HG02642 (cell line): Measurements from ENCODE around the gene BCDIN3D.
"Not testable (repeated sequence)": the region's sequence is repeated elsewhere in the genome, so short reads cannot be mapped to it uniquely, and the experiment has no call there.

Experiments used
- ATAC-seq: cut with Tn5 transposase; IDR thresholded peaks from one replicate; pipeline ENCODE4 v1.9.1; 2021; ENCODE audit warnings: mild to moderate bottlenecking; ENCODE audit not compliant: unreplicated experiment, poor library complexity

The BCDIN3D gene, protein sequence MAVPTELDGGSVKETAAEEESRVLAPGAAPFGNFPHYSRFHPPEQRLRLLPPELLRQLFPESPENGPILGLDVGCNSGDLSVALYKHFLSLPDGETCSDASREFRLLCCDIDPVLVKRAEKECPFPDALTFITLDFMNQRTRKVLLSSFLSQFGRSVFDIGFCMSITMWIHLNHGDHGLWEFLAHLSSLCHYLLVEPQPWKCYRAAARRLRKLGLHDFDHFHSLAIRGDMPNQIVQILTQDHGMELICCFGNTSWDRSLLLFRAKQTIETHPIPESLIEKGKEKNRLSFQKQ

DNA sequence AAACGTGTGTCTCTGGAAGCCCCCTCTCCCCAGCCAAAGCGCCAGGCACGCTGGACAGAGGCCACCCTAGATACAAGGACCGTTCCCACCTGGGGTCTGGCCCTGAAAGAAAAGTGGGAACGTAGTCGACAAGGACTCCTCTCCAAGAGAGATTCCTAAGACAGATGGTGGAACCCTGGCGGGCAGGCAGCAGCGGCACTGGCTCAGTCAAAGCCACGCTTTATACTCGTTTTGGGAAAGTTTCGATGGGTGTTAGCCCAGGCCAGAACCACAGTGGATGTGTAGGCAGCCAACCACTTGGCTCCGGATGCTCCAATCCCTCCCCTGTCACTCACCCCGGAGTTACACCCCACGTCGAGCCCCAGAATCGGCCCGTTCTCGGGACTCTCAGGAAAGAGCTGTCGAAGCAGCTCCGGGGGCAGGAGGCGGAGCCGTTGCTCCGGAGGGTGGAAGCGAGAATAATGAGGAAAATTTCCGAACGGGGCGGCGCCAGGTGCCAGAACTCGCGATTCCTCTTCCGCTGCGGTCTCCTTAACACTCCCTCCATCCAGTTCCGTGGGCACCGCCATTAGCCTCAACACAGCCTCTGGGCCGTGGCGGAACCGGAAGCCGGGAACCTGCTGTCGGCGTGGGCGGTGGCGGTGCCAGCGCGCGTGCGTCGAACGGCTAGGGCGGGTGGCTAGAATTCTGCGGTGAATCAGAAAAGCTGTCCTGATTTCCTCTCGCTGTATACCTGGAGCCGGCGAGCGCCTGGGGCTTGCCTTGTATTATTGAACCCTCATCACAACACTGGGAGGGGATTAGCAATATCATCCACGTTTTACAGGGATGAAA, at the start of gene BCDIN3D:
TSS of gene BCDIN3D (minus strand) at position 588 of the 834 bp plus-strand sequence. CDS start at position 569, 19 bp downstream.
- peak; percentile 91 for ATAC-seq

DNA sequence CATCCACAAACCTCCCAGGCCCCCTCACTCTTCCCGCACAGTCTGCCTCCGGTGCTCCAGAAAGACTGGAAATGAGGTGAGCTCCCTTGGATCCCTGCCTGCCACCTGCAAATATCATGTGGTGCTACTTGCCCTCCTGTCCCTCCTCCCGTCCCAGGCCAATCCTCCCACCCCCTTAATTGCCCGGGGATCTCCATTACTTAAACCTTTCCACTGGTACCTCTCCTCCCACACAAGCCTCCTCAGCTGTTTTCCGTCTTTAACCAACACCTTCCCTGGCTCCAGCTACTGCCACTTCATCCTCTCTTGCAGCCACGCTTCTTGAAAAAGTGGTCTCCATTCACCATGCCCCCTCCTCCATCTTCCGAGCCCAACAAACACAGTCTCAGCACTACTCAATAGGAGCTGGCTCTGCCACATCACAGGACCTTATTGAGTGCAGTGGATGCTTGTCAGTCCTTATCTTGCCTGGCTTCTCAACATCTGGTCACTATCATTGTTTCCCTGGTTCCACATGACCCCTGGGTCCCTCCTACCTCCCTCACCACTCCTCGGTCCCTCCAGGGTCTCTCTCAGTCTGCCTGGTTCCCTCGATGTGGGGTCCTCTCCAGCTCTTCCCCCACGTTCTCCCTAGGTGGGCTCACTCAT, 49.3 kb upstream of the BCDIN3D start:
- no peak for ATAC-seq

DNA sequence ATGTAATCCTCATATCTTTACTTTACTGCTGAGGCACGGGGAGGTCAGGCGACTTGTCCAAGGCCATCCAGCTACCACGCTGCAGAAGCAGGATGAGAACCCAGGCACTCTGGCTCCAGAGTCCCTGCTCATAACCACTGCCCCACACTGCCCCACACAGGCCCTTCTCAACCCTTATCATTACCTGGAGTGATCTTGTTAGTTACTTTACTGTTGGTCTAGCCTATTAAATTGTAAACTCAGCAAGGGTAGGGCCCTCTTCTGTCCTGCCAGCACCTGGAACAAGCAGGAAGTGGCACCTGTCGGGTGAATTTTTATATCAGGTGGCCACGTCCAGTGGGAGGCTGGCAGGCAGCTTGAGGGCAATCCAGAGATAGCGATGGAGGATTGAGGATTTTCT, 48.6 kb upstream of the BCDIN3D start:
- no peak for ATAC-seq

DNA sequence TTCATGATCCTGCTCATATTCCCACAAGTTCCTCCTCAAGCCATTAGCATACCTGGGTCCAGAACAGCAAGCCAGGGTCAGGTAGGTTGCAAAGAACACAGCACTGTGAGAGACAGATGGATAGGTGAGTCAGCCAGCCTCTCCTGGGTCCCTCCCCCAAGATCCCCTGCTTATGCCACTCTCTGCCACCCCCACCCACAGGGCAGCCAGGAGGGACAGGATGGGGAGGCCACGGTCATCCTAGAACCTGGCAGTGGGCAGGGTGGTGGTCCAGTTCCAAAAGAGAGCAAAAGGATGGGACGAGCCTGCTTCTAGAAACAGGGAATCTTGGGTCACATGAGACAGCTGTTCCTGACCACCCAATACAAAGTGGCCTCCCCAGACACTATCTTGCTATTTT, 48.1 kb upstream of the BCDIN3D start:
- no peak for ATAC-seq

DNA sequence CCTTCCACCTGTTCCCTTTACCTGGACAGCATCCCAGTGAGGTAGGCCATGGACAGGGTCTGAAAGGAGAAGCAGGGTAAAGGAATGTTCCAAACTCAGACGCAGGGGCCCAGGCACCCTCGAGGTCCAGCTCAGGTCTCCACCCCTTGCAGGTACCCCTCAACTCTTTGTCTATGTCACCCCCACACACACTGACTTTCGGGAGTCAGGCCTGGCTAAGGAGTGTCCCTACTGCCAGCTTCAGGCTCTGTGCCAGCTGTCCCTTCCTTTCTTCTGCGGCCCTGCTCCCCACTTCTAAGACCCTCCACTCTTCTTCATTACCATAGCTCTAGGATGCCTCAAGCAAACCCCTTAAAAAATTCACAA, 47.2 kb upstream of the BCDIN3D start:
- ATAC-seq = no peak

DNA sequence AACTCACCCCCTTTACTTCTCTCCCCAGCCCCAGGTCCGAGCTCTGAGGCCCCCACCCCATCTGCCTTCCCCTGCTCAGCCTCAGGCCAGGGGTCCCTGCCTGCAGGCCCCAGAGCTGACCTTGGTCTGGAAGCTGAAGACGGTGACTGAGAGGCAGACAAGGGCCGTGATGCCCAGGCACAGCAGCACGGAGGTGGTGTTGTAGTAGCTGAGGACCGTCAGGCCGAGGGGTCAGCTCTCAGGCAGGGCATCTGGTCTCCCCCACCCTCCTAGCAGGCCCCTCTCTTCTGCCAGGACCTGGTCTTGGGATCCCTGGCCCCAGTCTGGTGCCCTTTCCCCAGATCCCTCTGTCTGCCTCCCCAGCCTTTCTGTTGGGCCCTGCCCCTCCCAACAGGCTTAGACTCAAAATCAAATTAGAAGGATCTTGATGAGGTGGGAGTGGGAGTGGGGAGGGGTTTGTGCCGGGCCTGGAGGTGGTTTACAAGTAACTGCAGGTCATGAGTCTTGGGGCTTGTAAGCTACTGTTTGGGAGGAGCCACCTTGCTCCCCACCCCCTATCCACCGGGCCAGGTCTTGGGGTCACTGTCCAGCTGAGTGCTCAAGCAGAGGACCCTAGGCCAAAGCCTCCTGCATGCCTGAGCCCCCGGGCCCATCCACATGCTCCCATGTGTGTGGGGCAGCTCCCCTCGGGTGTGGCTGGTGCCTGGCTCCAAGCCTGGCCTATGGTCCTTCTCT, 46.6 kb upstream of the BCDIN3D start:
- ATAC-seq = no peak

DNA sequence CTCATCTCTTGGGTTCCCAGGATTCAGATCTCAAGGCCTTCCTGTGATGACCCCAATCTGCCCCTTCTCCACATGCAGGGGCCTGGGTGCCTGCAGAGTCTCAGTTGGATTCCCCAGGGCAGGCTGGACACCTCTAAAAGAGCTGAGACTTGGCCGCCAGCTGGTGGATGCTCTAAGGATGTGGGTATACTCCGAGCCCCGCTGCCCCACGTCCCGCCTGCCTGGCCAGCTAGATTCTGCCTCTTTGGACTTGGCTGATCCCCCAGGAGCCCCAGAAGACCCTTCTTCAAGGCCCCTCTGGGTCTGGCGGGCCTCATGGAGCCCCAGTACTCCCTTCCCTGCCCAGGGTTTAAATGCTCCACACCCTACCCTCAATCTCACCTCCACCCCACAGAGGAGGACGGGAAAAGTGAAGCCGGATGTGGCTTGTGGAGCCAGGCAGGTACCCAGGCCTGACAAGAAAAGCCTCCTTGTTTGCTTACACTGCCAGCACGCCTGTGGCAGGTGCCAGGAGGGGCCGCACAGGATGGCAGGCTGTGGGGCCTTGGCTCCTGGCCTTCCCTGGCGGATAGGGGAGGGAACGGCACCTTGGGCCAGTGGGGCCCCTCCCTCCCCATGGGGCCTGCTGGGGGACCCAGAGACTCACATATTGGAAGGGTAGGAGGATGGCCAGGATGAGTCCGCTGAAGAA, 45.7 kb upstream of the BCDIN3D start:
- no peak for ATAC-seq

DNA sequence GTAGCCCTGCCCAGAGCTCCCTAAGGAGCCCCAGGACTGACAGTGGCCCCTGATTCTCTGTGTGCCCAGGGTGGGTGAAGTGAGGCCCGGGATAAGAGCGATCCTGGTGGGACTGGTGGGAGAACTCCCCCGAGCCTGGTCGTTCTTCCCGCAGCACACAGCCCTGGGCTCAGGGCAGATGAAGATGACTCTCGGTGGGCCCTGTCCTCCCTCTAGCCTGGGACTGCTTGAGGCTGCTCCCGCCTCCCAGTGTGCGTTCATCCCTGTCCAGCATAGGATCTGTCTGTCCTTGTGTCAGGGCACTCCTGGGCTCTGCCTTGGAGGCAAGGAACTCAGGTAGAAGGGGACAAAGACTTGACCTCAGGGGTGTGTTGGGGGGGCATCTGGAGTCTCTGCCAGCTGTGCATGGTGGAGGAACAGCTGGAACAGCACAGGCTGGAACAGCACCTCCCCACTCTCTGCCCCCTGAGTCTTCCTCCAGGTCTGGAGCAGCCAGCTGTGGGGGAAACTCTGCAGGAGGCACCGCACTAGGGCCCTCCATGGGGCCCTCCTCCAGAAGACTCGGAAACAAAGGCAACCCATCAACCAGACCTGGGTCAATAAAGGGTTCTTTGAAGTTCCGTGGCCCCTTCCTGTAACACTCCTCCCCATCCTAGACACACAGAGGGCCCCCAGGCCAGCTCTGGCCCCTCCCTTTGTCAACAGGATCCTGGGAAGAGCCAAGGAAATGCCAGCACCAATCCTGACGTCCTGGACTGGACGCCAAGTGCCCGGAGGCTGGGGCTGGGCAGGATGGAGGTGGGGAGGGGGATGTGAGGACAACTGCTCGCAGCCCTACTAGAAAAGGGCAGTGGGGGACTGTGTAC, 44.9 kb upstream of the BCDIN3D start:
- no peak for ATAC-seq

DNA sequence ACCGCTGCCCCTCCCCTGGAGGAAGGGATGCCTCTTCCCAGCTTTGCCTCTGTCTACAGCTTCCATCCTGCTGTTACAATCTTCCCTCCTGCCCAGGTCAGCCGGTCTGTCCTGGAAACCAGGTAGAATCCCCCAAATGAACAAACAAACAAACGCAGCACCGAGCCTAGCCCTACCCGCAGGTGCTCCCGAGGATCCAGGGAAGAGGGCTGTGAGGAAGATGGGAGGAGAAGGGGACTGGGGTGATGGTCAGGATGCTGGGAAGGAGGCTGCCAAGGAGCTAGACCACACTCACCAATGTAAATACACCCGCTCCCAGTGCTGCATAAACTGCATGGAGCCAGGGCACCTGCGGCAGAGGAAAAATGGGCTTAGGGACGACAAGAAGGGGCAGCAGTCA, 44.2 kb upstream of the BCDIN3D start:
- no peak for ATAC-seq

DNA sequence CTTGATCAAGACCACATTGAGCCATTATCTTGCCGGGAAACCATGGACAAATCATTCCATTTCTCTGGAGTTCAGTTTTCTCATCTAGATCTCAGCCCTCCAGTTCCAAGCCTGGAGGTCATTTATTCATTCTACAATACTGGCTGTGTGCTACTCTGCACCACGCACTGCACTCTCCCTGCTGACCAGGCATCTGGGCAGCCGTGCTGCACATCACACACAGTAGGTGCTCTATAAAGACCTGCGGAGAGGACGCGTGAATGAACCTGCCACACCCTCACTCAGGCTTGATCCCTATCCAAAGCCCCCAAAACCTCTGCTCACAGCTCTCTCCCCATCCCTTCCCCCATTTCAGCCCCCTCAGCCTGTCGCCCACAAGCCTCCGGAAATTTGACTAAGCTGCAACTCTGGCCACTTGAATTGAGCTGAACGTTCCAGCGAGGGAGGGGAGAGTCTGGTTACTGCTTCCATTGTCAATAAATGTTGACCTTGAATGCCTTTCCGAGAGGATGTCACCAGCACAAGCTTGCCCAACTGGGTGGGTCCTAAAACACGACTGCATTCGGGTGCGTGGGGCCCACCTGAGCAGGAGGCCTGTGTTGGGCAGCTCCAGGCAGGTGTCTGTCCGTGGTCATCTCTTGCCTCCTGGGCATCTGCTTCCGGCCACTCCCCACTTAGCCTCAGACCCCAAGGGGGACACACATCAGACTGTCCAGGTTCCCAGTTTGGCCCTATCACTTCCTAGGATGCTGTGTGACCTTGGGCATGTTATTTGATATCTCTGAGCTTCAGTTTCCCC, 43.0 kb upstream of the BCDIN3D start:
- ATAC-seq = no peak

DNA sequence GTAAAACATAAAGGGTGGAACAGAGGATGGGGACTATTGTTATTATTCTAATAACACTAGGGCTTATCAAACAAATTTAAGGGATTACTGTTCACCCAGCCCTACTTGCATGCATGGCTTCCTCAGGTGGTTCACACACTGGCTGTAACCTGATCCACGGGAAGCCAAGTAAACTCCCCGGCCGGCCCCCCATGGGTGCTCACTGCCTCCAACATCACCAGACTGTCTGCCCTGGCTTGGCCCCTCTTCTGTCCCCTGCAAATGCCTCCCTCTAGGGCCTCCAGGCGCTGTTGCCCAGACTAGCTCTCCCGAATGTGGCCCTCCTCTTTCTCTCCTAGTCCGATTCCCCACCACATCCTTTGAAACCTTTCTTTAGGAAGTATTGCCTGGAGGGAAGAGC, 42.2 kb upstream of the BCDIN3D start:
- ATAC-seq = no peak

DNA sequence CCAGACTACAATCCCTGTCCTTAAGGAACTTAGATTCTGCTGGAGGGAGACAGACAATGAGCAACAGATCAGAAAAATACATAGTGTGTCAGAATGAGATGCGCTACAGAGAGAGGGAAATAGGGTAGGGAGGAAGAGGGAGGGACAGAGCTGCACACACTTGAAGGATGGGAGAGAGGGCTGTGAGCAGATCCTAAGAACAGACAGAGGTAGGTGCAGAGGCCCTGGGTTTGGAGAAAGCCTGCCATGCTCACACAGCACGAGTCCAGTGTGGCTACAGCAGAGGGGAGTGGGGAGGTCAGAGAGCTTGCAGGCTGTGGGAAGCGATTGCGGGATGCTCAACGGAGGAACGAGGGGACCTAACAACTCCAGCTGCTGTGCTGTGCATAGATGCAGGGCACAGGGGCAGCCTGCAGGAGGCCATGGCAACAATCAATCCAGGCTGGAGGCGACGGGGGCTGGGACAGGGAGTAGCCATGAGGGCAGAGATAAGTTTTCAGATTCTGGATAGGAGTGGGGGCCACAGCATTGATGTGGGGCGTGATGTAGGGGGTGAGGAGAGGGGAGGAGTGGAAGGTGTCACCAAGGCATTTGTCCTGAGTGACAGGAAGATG, 40.1 kb upstream of the BCDIN3D start:
- no peak for ATAC-seq

DNA sequence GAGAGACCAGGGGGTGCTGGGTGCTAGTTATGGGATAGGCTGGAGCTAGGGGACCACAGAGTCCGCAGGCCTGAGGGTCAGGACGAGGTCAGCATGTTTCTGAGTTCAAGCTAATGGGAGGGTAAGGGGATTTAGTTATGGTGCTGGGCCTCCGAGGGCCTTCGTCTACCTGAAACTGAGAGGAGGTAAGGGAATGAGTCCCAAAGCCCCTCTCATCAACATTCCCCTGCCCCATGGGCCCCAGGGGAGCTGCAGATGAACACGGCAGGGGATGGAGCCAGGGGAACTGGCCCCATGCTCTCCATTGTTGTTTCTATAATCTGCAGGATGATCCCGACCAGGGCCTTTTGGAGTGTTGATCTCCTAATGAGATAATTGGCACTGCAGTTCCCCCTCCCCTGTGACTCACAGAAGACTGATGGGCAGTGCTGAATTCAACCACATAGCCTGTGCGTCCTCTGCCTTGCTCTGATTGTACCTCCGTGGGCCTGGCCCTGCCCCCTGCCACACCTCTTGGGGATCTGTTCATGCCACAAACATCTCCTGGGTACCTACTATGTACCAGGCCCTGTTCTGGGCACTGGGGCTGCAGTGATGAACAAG, 39.4 kb upstream of the BCDIN3D start:
- ATAC-seq = no peak

DNA sequence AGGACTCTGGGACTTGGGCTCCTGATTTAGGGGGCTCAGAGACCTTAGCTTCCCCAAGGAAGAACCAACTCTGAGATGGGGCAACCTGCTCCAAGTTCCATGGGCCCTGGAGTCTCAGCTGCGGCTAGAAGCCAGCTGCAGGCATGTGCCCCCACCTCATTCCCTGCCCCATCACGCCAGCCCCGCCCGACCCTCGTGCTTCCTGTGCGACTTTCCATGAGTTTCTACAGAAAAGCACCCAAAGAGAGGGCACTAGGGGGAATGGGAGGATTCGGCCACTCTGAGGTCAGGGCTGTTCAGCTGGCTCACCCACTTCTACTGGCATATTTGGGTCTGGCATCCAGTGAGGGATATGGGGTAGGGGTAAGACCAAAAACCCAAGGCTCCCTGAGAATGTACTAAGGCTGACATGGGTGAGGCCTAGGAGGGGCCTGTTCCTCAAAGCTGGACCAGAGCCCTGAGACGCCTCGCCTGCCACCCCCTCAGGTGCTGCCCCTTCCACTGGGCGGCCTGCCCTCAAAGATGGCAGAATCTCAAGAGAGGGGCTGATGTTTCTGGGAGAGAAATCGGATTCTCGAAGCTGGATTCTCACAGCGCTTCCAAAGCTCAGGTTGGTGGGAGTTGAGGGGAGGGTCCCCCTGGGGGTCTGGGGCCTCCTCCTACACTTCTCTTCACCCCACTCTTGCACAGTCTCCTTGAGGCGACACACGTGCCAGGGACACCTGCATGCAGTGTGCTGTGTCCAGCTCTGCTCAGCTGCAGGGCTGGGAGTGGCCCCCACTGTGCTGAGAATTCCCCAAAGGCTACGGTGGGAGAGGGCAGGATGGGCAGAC, 38.7 kb upstream of the BCDIN3D start:
- no peak for ATAC-seq

DNA sequence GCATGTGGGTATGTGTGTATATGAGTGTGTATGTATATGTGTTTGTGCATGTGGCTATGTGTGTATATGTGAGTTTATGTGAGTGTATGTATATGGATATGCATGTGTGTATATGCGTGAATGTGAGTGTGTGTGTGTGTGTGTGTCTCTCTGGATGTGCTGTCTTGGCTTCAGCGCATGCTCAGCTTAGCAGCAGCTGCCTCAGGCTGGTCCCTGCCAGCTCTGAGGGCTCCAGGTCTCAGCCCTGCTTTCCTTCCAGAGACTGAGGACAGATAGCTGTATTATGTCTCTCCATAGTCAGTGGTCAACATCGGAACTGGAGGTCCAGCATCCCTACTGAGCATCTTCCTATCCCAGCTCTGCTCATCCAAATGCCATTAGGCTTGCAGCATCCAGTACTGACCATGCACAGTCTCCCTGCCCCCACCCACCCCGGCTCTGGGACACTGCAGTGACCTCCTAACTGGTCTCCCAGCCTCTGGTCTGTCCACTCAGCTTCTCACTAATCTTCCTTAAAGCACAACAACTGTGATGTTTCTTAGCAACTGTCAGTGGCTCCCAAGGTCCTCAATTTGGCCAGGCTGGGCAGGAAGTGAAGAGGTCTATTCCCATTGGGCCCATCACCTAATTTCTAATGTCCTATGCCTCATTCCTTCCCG, 38.0 kb upstream of the BCDIN3D start:
- no peak for ATAC-seq

DNA sequence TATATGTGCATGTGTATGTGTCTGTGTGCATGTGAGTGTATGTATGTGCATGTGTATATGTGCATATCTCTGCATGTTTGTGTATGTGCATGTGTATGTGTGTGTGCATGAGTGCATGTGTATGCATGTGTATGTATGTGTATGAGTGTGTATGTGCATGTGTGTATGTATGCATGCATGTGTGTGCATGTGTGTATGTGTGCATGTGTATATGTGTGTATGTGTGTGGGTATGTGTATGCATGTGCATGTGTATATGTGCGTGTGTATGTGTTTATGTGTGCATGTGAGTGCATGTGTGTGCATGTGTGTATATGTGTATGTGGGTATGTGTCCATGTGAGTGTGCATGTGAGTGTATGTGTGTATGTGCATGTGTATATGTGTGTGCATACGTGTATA, 36.2 kb upstream of the BCDIN3D start:
- not testable (repeated sequence) for ATAC-seq
